SK-N-SH (cell line): ENCODE results near the gene OTC. TPM values are rescaled to one million over a fixed set of nuclear protein-coding genes. Genes with fewer than 3 reads are reported as not detected.

ENCODE experiments used
- CTCF ChIA-PET: fragments of 300-600, 350-600 bp; formaldehyde crosslinking; extraction: SDS; loops from one replicate; lab custom pipeline; 2021; lab: Yijun Ruan, JAX
- POLR2A ChIA-PET: fragments of 350-600 bp; sonication (Branson Sonifier 250); formaldehyde crosslinking; extraction: SDS; loops from one replicate; lab custom pipeline; 2020; ENCODE audit warnings: antibody characterized with exemption, inconsistent platforms; lab: Yijun Ruan, JAX
- DNase-seq: peaks from one replicate; pipeline ENCODE4 v3.0.0; 2012
- H2AFZ ChIP-seq: fragments of 200-600 bp; sonication (generic); 2 replicates; pipeline ENCODE4 v1.8.1; 2016; ENCODE audit warnings: antibody characterized with exemption, mild to moderate bottlenecking, low read depth
- H3F3A ChIP-seq: fragments of 200-600 bp; sonication (generic); replicated peaks from 2 replicates; pipeline ENCODE3; 2016; ENCODE audit warnings: antibody characterized with exemption, mild to moderate bottlenecking; ENCODE audit not compliant: insufficient read depth
- H3K27ac ChIP-seq, 2 experiments: fragments of 200-500 bp in 1 of 2; fragments of 200-600 bp in 1 of 2; sonication (Bioruptor generic) in 1 of 2; sonication (generic), shearing (Covaris generic) in 1 of 2; 2 replicates each; pipeline versions ENCODE4 v1.5.1 to v1.6.1; 2014 to 2016; ENCODE audit warnings: low read depth in 2 of 2, inconsistent platforms in 1 of 2, low read length in 1 of 2, mild to moderate bottlenecking in 1 of 2, mixed read lengths in 1 of 2
- H3K27me3 ChIP-seq: fragments of 200-600 bp; sonication (generic), shearing (Covaris generic); 2 replicates; pipeline ENCODE4 v1.6.1; 2016; ENCODE audit warnings: mixed run types; ENCODE audit not compliant: insufficient read depth
- H3K36me3 ChIP-seq, 2 experiments: fragments of 200-500 bp in 1 of 2; fragments of 200-600 bp in 1 of 2; sonication (Bioruptor generic) in 1 of 2; sonication (generic) in 1 of 2; replicated peaks in 1 of 2; 2 replicates each; pipeline versions ENCODE3 to v1.5.1; 2014 to 2016; ENCODE audit warnings: low read length in 1 of 2, mild to moderate bottlenecking in 1 of 2; ENCODE audit not compliant: insufficient read depth in 2 of 2, control insufficient read depth in 1 of 2
- H3K4me1 ChIP-seq, 2 experiments: fragments of 200-500 bp in 1 of 2; fragments of 200-600 bp in 1 of 2; sonication (Bioruptor generic) in 1 of 2; sonication (generic), shearing (Covaris generic) in 1 of 2; 2 replicates each; pipeline versions ENCODE4 v1.5.1 to v1.6.1; 2014 to 2016; ENCODE audit warnings: low read depth in 1 of 2, low read length in 1 of 2, mixed run types in 1 of 2; ENCODE audit not compliant: insufficient read depth in 2 of 2, control insufficient read depth in 1 of 2
- H3K4me2 ChIP-seq: fragments of 200-600 bp; sonication (generic), shearing (Covaris generic); 2 replicates; pipeline ENCODE4 v1.6.1; 2017; ENCODE audit warnings: mixed run types
- H3K4me3 ChIP-seq, 2 experiments: fragments of 200-500 bp in 1 of 2; fragments of 200-600 bp in 1 of 2; sonication (Bioruptor generic) in 1 of 2; sonication (generic), shearing (Covaris generic) in 1 of 2; 2 replicates each; pipeline versions ENCODE4 v1.5.1 to v1.8.1; 2014 to 2016; ENCODE audit warnings: low read depth in 2 of 2, inconsistent platforms in 1 of 2, low read length in 1 of 2, mild to moderate bottlenecking in 1 of 2, mixed read lengths in 1 of 2, moderate library complexity in 1 of 2
- H3K79me2 ChIP-seq: fragments of 200-600 bp; sonication (generic); 2 replicates; pipeline ENCODE4 v1.8.1; 2017; ENCODE audit warnings: mild to moderate bottlenecking; ENCODE audit not compliant: insufficient read depth
- H3K9ac ChIP-seq: fragments of 200-600 bp; sonication (generic); 2 replicates; pipeline ENCODE4 v1.6.1; 2017; ENCODE audit warnings: mixed run types
- H3K9me2 ChIP-seq: fragments of 200-600 bp; sonication (generic); 2 replicates; pipeline ENCODE4 v1.6.1; 2017; ENCODE audit warnings: mixed run types
- H3K9me3 ChIP-seq: fragments of 200-600 bp; sonication (generic); 2 replicates; pipeline ENCODE4 v1.6.1; 2017; ENCODE audit warnings: mixed run types, mild to moderate bottlenecking, moderate library complexity
- H4K20me1 ChIP-seq: fragments of 200-600 bp; sonication (generic); 2 replicates; pipeline ENCODE4 v1.6.1; 2017; ENCODE audit warnings: mild to moderate bottlenecking, mixed run types; ENCODE audit not compliant: insufficient read depth
- GATA2 ChIP-seq: sonication (generic); formaldehyde crosslinking; IDR thresholded peaks from 2 replicates; pipeline ENCODE4 v1.5.0; 2020; ENCODE audit warnings: mild to moderate bottlenecking, missing genetic modification reagents
- JUND ChIP-seq: IDR thresholded peaks from 2 replicates; pipeline ENCODE4 v1.4.0; 2012
- NFIC ChIP-seq: IDR thresholded peaks from 2 replicates; pipeline ENCODE4 v1.4.0; 2012; ENCODE audit warnings: borderline replicate concordance
- POLR2AphosphoS5 ChIP-seq: IDR thresholded peaks from 2 replicates; pipeline ENCODE4 v1.6.1; 2012; ENCODE audit warnings: low read depth, low read length
- RAD21 ChIP-seq: IDR thresholded peaks from 2 replicates; pipeline ENCODE4 v1.6.1; 2012; ENCODE audit warnings: mild to moderate bottlenecking, low read length
- RFX5 ChIP-seq: IDR thresholded peaks from 2 replicates; pipeline ENCODE4 v1.6.1; 2012; ENCODE audit warnings: mild to moderate bottlenecking, improper control_type of control experiment, low read length
- WGBS: methylation state at CpG from one replicate; pipeline ENCODE4 v1.1.6; 2017; ENCODE audit warnings: low lambda C conversion rate; 5-methylcytosine and 5-hydroxymethylcytosine counted together
- polyA plus RNA-seq, 3 experiments: library from polyadenylated mRNA; depleted of rRNA; stranded (reverse); fragments of >200 nt; gene quantifications; 2 replicates each; pipeline ENCODE4 v1.2.3, GENCODE V29; 2012
- TF ChIP-seq, protein P1 (sequence below): IDR thresholded peaks from 2 replicates; pipeline ENCODE4 v1.4.0; 2012; ENCODE audit warnings: low read depth, borderline replicate concordance
- TF ChIP-seq, protein P2 (sequence below): IDR thresholded peaks from 2 replicates; pipeline ENCODE4 v1.4.0; 2012; ENCODE audit warnings: low read depth
- TF ChIP-seq, protein P3 (sequence below): IDR thresholded peaks from 2 replicates; pipeline ENCODE4 v1.6.1; 2012; ENCODE audit warnings: mild to moderate bottlenecking, low read depth, low read length, moderate library complexity

Gene OTC
- polyA plus RNA-seq, 1 of the 3 experiments (the other 2 are of a cell fraction): not detected

DNA sequence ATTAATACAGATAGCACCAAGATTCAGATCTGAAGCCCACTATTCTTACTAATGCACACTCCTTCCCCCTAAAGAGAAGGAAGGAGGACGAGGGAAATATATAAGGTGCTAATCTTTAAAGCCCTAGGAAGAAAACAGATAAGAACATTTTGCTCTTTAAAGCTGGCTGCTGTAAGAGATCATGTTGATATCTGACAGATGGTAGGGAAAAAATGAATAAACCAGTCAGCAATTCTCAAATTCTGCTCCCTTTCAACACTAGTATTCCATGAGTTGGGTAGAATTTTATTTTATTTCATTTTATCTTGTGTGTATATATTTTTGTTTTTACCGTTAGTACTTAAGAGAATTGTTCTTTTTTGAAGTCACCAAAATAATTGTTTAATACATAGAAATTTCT, 19.2 kb downstream of the OTC start:
- H3K27ac ChIP-seq: no peak overlapping the region
- H4K20me1 ChIP-seq: no peaks in the 10 kb centered on the region
- H3K4me2 ChIP-seq: no peak overlapping the region
- H3K4me1 ChIP-seq: peaks cover 0 to 2% of the 10 kb centered on the region in 2 experiments; a peak in 2 of 4 replicates
- no peaks in the 10 kb centered on the region for H3K9me2 ChIP-seq
- H3K79me2 ChIP-seq: no peaks in the 10 kb centered on the region
- WGBS: 18% methylated on average over 2 of the region's 2 CpGs
- ChIA-PET CTCF (interaction anchor here (1.0 to 1.7 kb wide), 5 partner anchors 18 to 283 kb away, joined by 3 to 4 read pairs (median 3); partner anchors contain the start of gene RPGR), POLR2A (no interaction called here)
- H3K9me3 ChIP-seq: no peaks in the 10 kb centered on the region
- H2AFZ ChIP-seq: no peak overlapping the region
- TF ChIP-seq JUND (no peak), GATA2 (CRISPR knock-in tag) (no peak)
- peaks cover 8% of the 10 kb centered on the region; the same call in 1 of the 2 replicates for H3K27me3 ChIP-seq
- no peaks in the 10 kb centered on the region for H3K36me3 ChIP-seq
- DNase-seq: no peak
- H3K4me3 ChIP-seq: no peak overlapping the region
- no peak overlapping the region for H3K9ac ChIP-seq
- no peaks in the 10 kb centered on the region for H3F3A ChIP-seq

DNA sequence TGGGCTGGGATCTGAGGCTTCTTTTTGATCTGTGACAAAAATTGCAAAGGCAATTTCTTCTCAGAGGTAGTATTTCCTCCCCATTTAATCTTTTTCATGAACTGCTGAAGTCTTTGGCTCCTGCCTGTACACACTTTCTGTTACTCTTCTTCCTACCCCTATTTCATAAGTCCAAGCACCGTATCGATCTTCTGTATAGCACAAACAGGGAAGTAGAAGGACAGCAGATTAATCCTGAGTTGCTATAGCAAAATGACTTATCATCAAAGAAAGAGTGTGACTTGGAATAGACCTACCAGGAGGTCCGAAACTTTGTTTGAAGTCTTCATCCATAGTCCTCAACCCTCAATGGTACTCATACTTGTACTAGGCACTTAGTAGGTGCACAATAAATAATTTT, 22.0 kb downstream of the OTC start:
- Histone ChIP-seq H3K9me2 (no peaks in the 10 kb centered on the region), H3K27ac (no peak overlapping the region), H4K20me1 (no peaks in the 10 kb centered on the region), H3K4me2 (no peak overlapping the region), H3K4me1 (peaks cover 0 to 2% of the 10 kb centered on the region in 2 experiments; a peak in 2 of 4 replicates)
- 35% methylated on average over 3 of the region's 3 CpGs for WGBS
- CTCF ChIA-PET: no interaction called here
- TF ChIP-seq, protein P1, sequence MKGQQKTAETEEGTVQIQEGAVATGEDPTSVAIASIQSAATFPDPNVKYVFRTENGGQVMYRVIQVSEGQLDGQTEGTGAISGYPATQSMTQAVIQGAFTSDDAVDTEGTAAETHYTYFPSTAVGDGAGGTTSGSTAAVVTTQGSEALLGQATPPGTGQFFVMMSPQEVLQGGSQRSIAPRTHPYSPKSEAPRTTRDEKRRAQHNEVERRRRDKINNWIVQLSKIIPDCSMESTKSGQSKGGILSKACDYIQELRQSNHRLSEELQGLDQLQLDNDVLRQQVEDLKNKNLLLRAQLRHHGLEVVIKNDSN: no peak
- TF ChIP-seq NFIC: no peak
- no peak for TF ChIP-seq RFX5
- TF ChIP-seq POLR2AphosphoS5: no peak
- no peak for TF ChIP-seq RAD21
- TF ChIP-seq JUND: no peak
- TF ChIP-seq, protein P2, sequence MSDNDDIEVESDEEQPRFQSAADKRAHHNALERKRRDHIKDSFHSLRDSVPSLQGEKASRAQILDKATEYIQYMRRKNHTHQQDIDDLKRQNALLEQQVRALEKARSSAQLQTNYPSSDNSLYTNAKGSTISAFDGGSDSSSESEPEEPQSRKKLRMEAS: no peak
- TF ChIP-seq, protein P3, sequence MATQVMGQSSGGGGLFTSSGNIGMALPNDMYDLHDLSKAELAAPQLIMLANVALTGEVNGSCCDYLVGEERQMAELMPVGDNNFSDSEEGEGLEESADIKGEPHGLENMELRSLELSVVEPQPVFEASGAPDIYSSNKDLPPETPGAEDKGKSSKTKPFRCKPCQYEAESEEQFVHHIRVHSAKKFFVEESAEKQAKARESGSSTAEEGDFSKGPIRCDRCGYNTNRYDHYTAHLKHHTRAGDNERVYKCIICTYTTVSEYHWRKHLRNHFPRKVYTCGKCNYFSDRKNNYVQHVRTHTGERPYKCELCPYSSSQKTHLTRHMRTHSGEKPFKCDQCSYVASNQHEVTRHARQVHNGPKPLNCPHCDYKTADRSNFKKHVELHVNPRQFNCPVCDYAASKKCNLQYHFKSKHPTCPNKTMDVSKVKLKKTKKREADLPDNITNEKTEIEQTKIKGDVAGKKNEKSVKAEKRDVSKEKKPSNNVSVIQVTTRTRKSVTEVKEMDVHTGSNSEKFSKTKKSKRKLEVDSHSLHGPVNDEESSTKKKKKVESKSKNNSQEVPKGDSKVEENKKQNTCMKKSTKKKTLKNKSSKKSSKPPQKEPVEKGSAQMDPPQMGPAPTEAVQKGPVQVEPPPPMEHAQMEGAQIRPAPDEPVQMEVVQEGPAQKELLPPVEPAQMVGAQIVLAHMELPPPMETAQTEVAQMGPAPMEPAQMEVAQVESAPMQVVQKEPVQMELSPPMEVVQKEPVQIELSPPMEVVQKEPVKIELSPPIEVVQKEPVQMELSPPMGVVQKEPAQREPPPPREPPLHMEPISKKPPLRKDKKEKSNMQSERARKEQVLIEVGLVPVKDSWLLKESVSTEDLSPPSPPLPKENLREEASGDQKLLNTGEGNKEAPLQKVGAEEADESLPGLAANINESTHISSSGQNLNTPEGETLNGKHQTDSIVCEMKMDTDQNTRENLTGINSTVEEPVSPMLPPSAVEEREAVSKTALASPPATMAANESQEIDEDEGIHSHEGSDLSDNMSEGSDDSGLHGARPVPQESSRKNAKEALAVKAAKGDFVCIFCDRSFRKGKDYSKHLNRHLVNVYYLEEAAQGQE: no peak
- TF ChIP-seq, all 33 proteins: peak for 0
- POLR2A ChIA-PET: no interaction called here
- Histone ChIP-seq H3K79me2 (no peaks in the 10 kb centered on the region), H3K27me3 (peaks cover 8% of the 10 kb centered on the region; the same call in 1 of the 2 replicates), H3K36me3 (no peaks in the 10 kb centered on the region), H3K9me3 (no peaks in the 10 kb centered on the region), H3K4me3 (no peak overlapping the region), H2AFZ (no peak overlapping the region), H3K9ac (no peak overlapping the region), H3F3A (no peaks in the 10 kb centered on the region)
- DNase-seq: no peak
